HCT116 (cell line): ENCODE data around the gene RACGAP1.

Experiments used
- EGR1 ChIP-seq: IDR thresholded peaks from 2 replicates; pipeline ENCODE4 v1.6.1; 2012; ENCODE audit warnings: low read depth
- EZH2 ChIP-seq: fragments of 200-600 bp; sonication (generic); IDR thresholded peaks from 2 replicates; pipeline ENCODE4 v1.6.1; 2017; ENCODE audit warnings: antibody characterized with exemption, mixed run types
- EZH2phosphoT487 ChIP-seq: fragments of 200-600 bp; IDR thresholded peaks from 2 replicates; pipeline ENCODE4 v1.6.1; 2018; ENCODE audit warnings: antibody characterized with exemption, borderline replicate concordance
- MAX ChIP-seq: IDR thresholded peaks from 2 replicates; pipeline ENCODE4 v1.6.1; 2012
- POLR2A ChIP-seq: IDR thresholded peaks from 2 replicates; pipeline ENCODE4 v1.7.0; 2011; ENCODE audit warnings: borderline replicate concordance; ENCODE audit not compliant: insufficient read depth, insufficient read length; ENCODE audit errors: extremely low read depth
- POLR2AphosphoS5 ChIP-seq: IDR thresholded peaks from 2 replicates; pipeline ENCODE4 v1.6.1; 2011; ENCODE audit warnings: mild to moderate bottlenecking, low read depth, low read length, moderate library complexity
- RAD21 ChIP-seq: IDR thresholded peaks from 2 replicates; pipeline ENCODE4 v1.6.1; 2012; ENCODE audit warnings: low read depth, mild to moderate bottlenecking
- SIN3A ChIP-seq: IDR thresholded peaks from 2 replicates; pipeline ENCODE4 v1.6.1; 2012; ENCODE audit warnings: low read depth
- TCF7L2 ChIP-seq: IDR thresholded peaks from 2 replicates; pipeline ENCODE4 v1.7.0; 2011; ENCODE audit warnings: borderline replicate concordance, inconsistent platforms; ENCODE audit not compliant: insufficient read depth, insufficient read length; ENCODE audit errors: extremely low read depth
- YY1 ChIP-seq: IDR thresholded peaks from 2 replicates; pipeline ENCODE4 v1.6.1; 2011; ENCODE audit warnings: low read length, low read depth, moderate library complexity, mild to moderate bottlenecking; ENCODE audit not compliant: insufficient replicate concordance; ENCODE audit errors: extremely low read depth
- ZBTB33 ChIP-seq: IDR thresholded peaks from 2 replicates; pipeline ENCODE4 v1.6.1; 2011; ENCODE audit warnings: mild to moderate bottlenecking, low read length, moderate library complexity; ENCODE audit not compliant: insufficient replicate concordance; ENCODE audit errors: extremely low read depth
- ZFX ChIP-seq: fragments of 450-650 bp; IDR thresholded peaks from 2 replicates; pipeline ENCODE4 v1.6.1; 2017
- TF ChIP-seq, protein P1 (sequence below), 3 experiments: fragments of 200-600 bp in 1 of 3; sonication (generic) in 1 of 3; IDR thresholded peaks in 2 of 3; conservative IDR thresholded peaks in 1 of 3; 2 replicates each; pipeline ENCODE4 v1.5.1; 2012 to 2017; ENCODE audit warnings: low read depth in 2 of 3, low read length in 2 of 3, antibody characterized with exemption in 1 of 3, borderline replicate concordance in 1 of 3, control low read depth in 1 of 3, mild to moderate bottlenecking in 1 of 3, mixed read lengths in 1 of 3, mixed run types in 1 of 3, moderate library complexity in 1 of 3; ENCODE audit not compliant: insufficient read depth in 1 of 3
- TF ChIP-seq, protein P2 (sequence below): IDR thresholded peaks from 2 replicates; pipeline ENCODE4 v1.6.1; 2012; ENCODE audit warnings: low read depth

DNA sequence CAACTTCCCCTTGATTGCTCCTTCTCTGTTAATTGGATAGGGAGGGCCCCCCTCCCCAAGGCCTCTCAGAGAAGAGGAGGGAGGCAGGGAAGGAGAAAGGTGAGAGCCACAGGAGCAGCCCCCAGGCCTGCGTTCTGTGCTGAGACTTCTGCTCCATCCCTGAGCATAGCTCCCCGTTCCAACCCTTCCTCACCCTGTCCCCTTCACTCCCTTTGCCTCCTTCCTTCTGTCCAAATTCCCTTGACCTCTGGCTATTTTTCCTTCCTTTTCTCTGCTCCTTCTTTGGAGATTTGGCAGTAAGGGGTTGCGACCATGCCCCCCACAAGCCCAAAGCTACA, 31.3 kb upstream of the RACGAP1 start:
- no peak for TF ChIP-seq POLR2A
- TF ChIP-seq POLR2AphosphoS5, result no peak
- TF ChIP-seq, protein P1, sequence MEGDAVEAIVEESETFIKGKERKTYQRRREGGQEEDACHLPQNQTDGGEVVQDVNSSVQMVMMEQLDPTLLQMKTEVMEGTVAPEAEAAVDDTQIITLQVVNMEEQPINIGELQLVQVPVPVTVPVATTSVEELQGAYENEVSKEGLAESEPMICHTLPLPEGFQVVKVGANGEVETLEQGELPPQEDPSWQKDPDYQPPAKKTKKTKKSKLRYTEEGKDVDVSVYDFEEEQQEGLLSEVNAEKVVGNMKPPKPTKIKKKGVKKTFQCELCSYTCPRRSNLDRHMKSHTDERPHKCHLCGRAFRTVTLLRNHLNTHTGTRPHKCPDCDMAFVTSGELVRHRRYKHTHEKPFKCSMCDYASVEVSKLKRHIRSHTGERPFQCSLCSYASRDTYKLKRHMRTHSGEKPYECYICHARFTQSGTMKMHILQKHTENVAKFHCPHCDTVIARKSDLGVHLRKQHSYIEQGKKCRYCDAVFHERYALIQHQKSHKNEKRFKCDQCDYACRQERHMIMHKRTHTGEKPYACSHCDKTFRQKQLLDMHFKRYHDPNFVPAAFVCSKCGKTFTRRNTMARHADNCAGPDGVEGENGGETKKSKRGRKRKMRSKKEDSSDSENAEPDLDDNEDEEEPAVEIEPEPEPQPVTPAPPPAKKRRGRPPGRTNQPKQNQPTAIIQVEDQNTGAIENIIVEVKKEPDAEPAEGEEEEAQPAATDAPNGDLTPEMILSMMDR (IDR thresholded peaks at IDR 0.05 in 2 of 3, conservative IDR thresholded peaks at IDR 0.05 in 1 of 3; ENCODE audit: borderline replicate concordance in 1 of 3, insufficient read depth in 1 of 3, low read depth in 2 of 3, low read length in 2 of 3), result no peak
- no peak for TF ChIP-seq EZH2
- no peak for TF ChIP-seq TCF7L2
- TF ChIP-seq, protein P2, sequence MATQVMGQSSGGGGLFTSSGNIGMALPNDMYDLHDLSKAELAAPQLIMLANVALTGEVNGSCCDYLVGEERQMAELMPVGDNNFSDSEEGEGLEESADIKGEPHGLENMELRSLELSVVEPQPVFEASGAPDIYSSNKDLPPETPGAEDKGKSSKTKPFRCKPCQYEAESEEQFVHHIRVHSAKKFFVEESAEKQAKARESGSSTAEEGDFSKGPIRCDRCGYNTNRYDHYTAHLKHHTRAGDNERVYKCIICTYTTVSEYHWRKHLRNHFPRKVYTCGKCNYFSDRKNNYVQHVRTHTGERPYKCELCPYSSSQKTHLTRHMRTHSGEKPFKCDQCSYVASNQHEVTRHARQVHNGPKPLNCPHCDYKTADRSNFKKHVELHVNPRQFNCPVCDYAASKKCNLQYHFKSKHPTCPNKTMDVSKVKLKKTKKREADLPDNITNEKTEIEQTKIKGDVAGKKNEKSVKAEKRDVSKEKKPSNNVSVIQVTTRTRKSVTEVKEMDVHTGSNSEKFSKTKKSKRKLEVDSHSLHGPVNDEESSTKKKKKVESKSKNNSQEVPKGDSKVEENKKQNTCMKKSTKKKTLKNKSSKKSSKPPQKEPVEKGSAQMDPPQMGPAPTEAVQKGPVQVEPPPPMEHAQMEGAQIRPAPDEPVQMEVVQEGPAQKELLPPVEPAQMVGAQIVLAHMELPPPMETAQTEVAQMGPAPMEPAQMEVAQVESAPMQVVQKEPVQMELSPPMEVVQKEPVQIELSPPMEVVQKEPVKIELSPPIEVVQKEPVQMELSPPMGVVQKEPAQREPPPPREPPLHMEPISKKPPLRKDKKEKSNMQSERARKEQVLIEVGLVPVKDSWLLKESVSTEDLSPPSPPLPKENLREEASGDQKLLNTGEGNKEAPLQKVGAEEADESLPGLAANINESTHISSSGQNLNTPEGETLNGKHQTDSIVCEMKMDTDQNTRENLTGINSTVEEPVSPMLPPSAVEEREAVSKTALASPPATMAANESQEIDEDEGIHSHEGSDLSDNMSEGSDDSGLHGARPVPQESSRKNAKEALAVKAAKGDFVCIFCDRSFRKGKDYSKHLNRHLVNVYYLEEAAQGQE, result no peak
- TF ChIP-seq ZBTB33, result no peak
- TF ChIP-seq YY1, result no peak
- TF ChIP-seq MAX, result no peak
- TF ChIP-seq SIN3A, result no peak
- no peak for TF ChIP-seq EGR1
- no peak for TF ChIP-seq RAD21
- no peak for TF ChIP-seq ZFX
- no peak for TF ChIP-seq EZH2phosphoT487
